IMR-90 (cell line): ENCODE data around the gene AQP1. TPM values are rescaled to one million over a fixed set of nuclear protein-coding genes. Genes with fewer than 3 reads are reported as not detected.

Source experiments
- ATAC-seq: fragments of 200-7000 bp; cut with Tn5 transposase; 2 replicates; pipeline ENCODE4 v1.9.1; 2020; ENCODE audit warnings: low read depth, mild to moderate bottlenecking, moderate library complexity
- BruUV-seq: library from RNA; stranded (reverse); fragments of 400-500 nt; replicated peaks from 2 replicates; lab custom pipeline; 2021; lab: Mats Ljungman, UMichigan
- CTCF ChIA-PET: fragments of 300-600 bp; formaldehyde crosslinking; extraction: SDS; loops from one replicate; lab custom pipeline; 2021; ENCODE audit warnings: antibody characterized with exemption; lab: Yijun Ruan, JAX
- POLR2A ChIA-PET: fragments of 300-600 bp; sonication (Branson Sonifier 250); formaldehyde crosslinking; loops from one replicate; lab custom pipeline; 2022; ENCODE audit warnings: antibody characterized with exemption; ENCODE audit not compliant: unreplicated experiment; lab: Charles Lee
- DNase-seq: peaks from one replicate; pipeline ENCODE4 v3.0.0; 2013
- H2AFZ ChIP-seq: replicated peaks from 2 replicates; pipeline ENCODE3; 2013; ENCODE audit warnings: low read length, mild to moderate bottlenecking; ENCODE audit not compliant: poor library complexity
- H2AK5ac ChIP-seq: 2 replicates; pipeline ENCODE4 v1.6.1; 2013; ENCODE audit warnings: low read depth, low read length, inconsistent platforms
- H2AK9ac ChIP-seq: replicated peaks from 2 replicates; pipeline ENCODE3; 2013; ENCODE audit warnings: mild to moderate bottlenecking, low read depth, low read length, moderate library complexity; ENCODE audit not compliant: poor library complexity
- H2BK120ac ChIP-seq: 2 replicates; pipeline ENCODE4 v1.6.1; 2013; ENCODE audit warnings: low read depth, low read length, inconsistent platforms
- H2BK15ac ChIP-seq: 3 replicates; pipeline ENCODE4 v1.6.1; 2013; ENCODE audit warnings: low read depth, low read length, inconsistent platforms
- H2BK20ac ChIP-seq: 2 replicates; pipeline ENCODE4 v1.6.1; 2013; ENCODE audit warnings: low read depth, mild to moderate bottlenecking, inconsistent platforms, low read length, moderate library complexity
- H2BK5ac ChIP-seq: 2 replicates; pipeline ENCODE4 v1.6.1; 2013; ENCODE audit warnings: mild to moderate bottlenecking, low read depth, low read length, inconsistent platforms; ENCODE audit not compliant: poor library complexity, severe bottlenecking
- H3K14ac ChIP-seq: replicated peaks from 2 replicates; pipeline ENCODE4 v1.6.1; 2013; ENCODE audit warnings: low read depth, low read length, inconsistent platforms
- H3K18ac ChIP-seq: 2 replicates; pipeline ENCODE4 v1.6.1; 2013; ENCODE audit warnings: low read depth, low read length, control low read depth
- H3K23ac ChIP-seq: 2 replicates; pipeline ENCODE4 v1.6.1; 2013; ENCODE audit warnings: low read depth, low read length, inconsistent platforms
- H3K27ac ChIP-seq: 2 replicates; pipeline ENCODE4 v1.5.1; 2013; ENCODE audit warnings: mild to moderate bottlenecking, control low read depth, low read length; ENCODE audit not compliant: insufficient read depth
- H3K27me3 ChIP-seq: 2 replicates; pipeline ENCODE4 v1.6.1; 2013; ENCODE audit warnings: low read length; ENCODE audit not compliant: control insufficient read depth, insufficient read depth
- H3K36me3 ChIP-seq: 2 replicates; pipeline ENCODE4 v1.6.1; 2013; ENCODE audit warnings: low read length, mixed read lengths; ENCODE audit not compliant: control insufficient read depth, insufficient read depth
- H3K4ac ChIP-seq: 2 replicates; pipeline ENCODE4 v1.6.1; 2013; ENCODE audit warnings: low read depth, low read length, inconsistent platforms
- H3K4me1 ChIP-seq: 2 replicates; pipeline ENCODE4 v1.6.1; 2013; ENCODE audit warnings: low read length, mixed read lengths; ENCODE audit not compliant: control insufficient read depth, insufficient read depth
- H3K4me2 ChIP-seq: 2 replicates; pipeline ENCODE4 v1.6.1; 2013; ENCODE audit warnings: low read depth, mild to moderate bottlenecking, control low read depth, low read length, moderate library complexity
- H3K4me3 ChIP-seq: 2 replicates; pipeline ENCODE4 v1.5.1; 2013; ENCODE audit warnings: low read depth, mild to moderate bottlenecking, control low read depth, low read length, moderate library complexity; ENCODE audit not compliant: insufficient read depth
- H3K56ac ChIP-seq: 2 replicates; pipeline ENCODE4 v1.6.1; 2013; ENCODE audit warnings: low read length, inconsistent platforms; ENCODE audit not compliant: insufficient read depth; ENCODE audit errors: extremely low read depth
- H3K79me1 ChIP-seq, 2 experiments: 2 replicates each; pipeline ENCODE4 v1.6.1; 2013; ENCODE audit warnings: low read length in 2 of 2, inconsistent platforms in 1 of 2, low read depth in 1 of 2
- H3K9ac ChIP-seq: 2 replicates; pipeline ENCODE4 v1.6.1; 2013; ENCODE audit warnings: low read depth, low read length, control low read depth
- H3K9me1 ChIP-seq: 2 replicates; pipeline ENCODE4 v1.6.1; 2013; ENCODE audit warnings: low read length, inconsistent platforms; ENCODE audit not compliant: insufficient read depth
- H3K9me3 ChIP-seq: 2 replicates; pipeline ENCODE4 v1.6.1; 2013; ENCODE audit warnings: low read length; ENCODE audit not compliant: control insufficient read depth, insufficient read depth
- H4K20me1 ChIP-seq: 2 replicates; pipeline ENCODE4 v1.6.1; 2013; ENCODE audit warnings: low read length, inconsistent platforms; ENCODE audit not compliant: insufficient read depth
- H4K5ac ChIP-seq: 2 replicates; pipeline ENCODE4 v1.6.1; 2013; ENCODE audit warnings: mild to moderate bottlenecking, low read depth, low read length, control low read depth
- H4K8ac ChIP-seq, 2 experiments: 2 replicates each; pipeline ENCODE4 v1.6.1; 2013; ENCODE audit warnings: low read depth in 2 of 2, low read length in 2 of 2, control low read depth in 1 of 2, inconsistent platforms in 1 of 2
- H4K91ac ChIP-seq: 2 replicates; pipeline ENCODE4 v1.6.1; 2013; ENCODE audit warnings: low read depth, low read length, inconsistent platforms; ENCODE audit not compliant: insufficient read depth
- FOS ChIP-seq: fragments of 150-350 bp; IDR thresholded peaks from 2 replicates; pipeline ENCODE4 v1.6.1; 2016; ENCODE audit warnings: low read depth, low read length
- RCOR1 ChIP-seq: IDR thresholded peaks from 2 replicates; pipeline ENCODE4 v1.6.1; 2012; ENCODE audit warnings: mild to moderate bottlenecking, low read length, improper control_type of control experiment; ENCODE audit not compliant: insufficient replicate concordance
- WGBS, 2 experiments: methylation state at CpG; one replicate each; pipeline versions ENCODE4 v1.1.5 to v1.1.7; 2013; ENCODE audit warnings: missing lambda C conversion rate in 2 of 2; ENCODE audit not compliant: insufficient read length in 1 of 2; ENCODE audit errors: extremely low coverage in 2 of 2; 5-methylcytosine and 5-hydroxymethylcytosine counted together
- dilution Hi-C: fragments of 300-500 bp; cut with HindIII; formaldehyde crosslinking; loops from one replicate; pipeline ENCODE4 v1.14.3; 2018; ENCODE audit warnings: low sequenced_read_pairs; ENCODE audit not compliant: unreplicated experiment
- in situ Hi-C: fragments of 300-500 bp; cut with MboI; formaldehyde crosslinking; loops from 3 replicates; pipeline ENCODE4 v1.14.3; 2019; ENCODE audit warnings: low sequenced_read_pairs, inconsistent platforms, mixed read lengths
- intact Hi-C: fragments of 100-400 bp; cut with micrococcal nuclease; formaldehyde crosslinking; loops from 2 replicates; pipeline ENCODE4 v1.10.0; 2022
- polyA plus RNA-seq, 3 experiments: library from polyadenylated mRNA; depleted of rRNA; stranded (reverse); fragments of >200 nt; gene quantifications; 2 replicates each; pipeline ENCODE4 v1.2.3, GENCODE V29; 2012; ENCODE audit warnings: low replicate concordance in 1 of 3
- total RNA-seq: library from RNA; depleted of rRNA; stranded (reverse); fragments of >200 nt; gene quantifications from 2 replicates; pipeline ENCODE4 v1.2.3, GENCODE V29; 2012

The AQP1 gene
- total and polyA plus RNA-seq, 2 of the 4 experiments (the other 2 are of a cell fraction), result 0.18 to 0.39 TPM

DNA sequence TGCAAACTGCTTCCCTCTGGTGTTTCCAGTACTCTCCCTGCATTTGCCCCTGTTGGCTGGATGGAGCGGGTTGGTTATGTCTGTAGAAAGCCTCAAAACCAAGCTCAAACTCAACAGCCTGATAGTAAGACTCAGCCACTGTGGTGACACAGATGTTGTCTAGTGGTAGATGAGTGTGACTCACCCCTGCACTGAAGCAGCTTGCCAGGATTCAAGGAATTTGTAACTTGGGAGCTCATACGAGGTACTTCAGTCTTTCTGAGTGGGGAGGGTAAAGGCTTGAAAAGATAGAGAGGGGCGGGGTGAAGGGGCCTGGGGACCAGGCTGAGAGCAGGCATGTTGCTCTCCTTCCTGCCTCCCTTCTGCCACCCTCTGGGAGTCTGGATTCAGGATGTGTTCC lies 22.9 kb upstream of the AQP1 start:
- Histone ChIP-seq H2AK5ac (no peak overlapping the region), H3K4me2 (no peak overlapping the region), H2BK20ac (no peak overlapping the region), H4K5ac (no peak overlapping the region), H3K4ac (no peak overlapping the region), H3K14ac (no peak overlapping the region), H3K27ac (no peak overlapping the region), H3K9ac (no peak overlapping the region), H4K91ac (no peak overlapping the region), H3K56ac (no peak overlapping the region), H3K4me1 (peaks cover 8% of the 10 kb centered on the region; the same call in 1 of the 2 replicates), H2BK15ac (no peak overlapping the region), H4K8ac (no peak overlapping the region), H3K4me3 (no peak overlapping the region), H2BK120ac (no peak overlapping the region), H3K9me3 (no peaks in the 10 kb centered on the region; the same call in 1 of the 2 replicates), H3K18ac (no peak overlapping the region), H3K23ac (no peak overlapping the region), H2AFZ (no peak overlapping the region), H3K27me3 (peaks cover 5% of the 10 kb centered on the region; the same call in 1 of the 2 replicates), H3K9me1 (peaks cover 2% of the 10 kb centered on the region; the same call in 1 of the 2 replicates), H2BK5ac (no peak overlapping the region), H2AK9ac (no peak overlapping the region), H4K20me1 (no peaks in the 10 kb centered on the region; the same call in 1 of the 2 replicates), H3K36me3 (no peaks in the 10 kb centered on the region), H3K79me1 (no peaks in the 10 kb centered on the region)
- WGBS, 2 experiments, result no CpG with 5 or more reads among the region's 3 CpGs
- peak; percentile 83 for TF ChIP-seq FOS
- TF ChIP-seq RCOR1, result no peak
- ChIA-PET POLR2A (interaction anchor here (0.6 kb wide), 1 partner anchor 69 kb away, joined by 4 read pairs; no protein-coding TSS in a partner anchor), CTCF (interaction anchor here (0.9 kb wide), 1 partner anchor 17 kb away, joined by 3 read pairs; no protein-coding TSS in a partner anchor)
- BruUV-seq, result no TSS peak
- in situ Hi-C loops, result no loop called here
- dilution Hi-C loops, result no loop called here
- DNase-seq (peak; percentile 86), ATAC-seq (peak; percentile 81)
- intact Hi-C loops, result loop anchor here (2.0 kb wide), 1 partner anchor 88 kb away; no protein-coding TSS in a partner anchor
